ENCODE measurements around the gene RCC1. TPM values are rescaled to one million over a fixed set of nuclear protein-coding genes. Genes with fewer than 3 reads are reported as not detected.
"Not testable (repeated sequence)": the region's sequence is repeated elsewhere in the genome, so short reads cannot be mapped to it uniquely, and the experiment has no call there.

The RCC1 gene
- total RNA-seq, 2 donors from 2014 or later, result 58.6 to 116 TPM

- Mint-ChIP-seq H3K4me1 (peaks cover 26% of the 10 kb centered on the region), H3K27ac (peak overlapping the region; percentile 98), H3K4me3 (peak overlapping the region; percentile 100), H3K36me3 (ENCODE audit: low read depth) (peaks cover 66% of the 10 kb centered on the region), H3K27me3 (no peaks in the 10 kb centered on the region), H3K9me3 (no peaks in the 10 kb centered on the region)
- ATAC-seq (replicated peaks), result no peak
Measured at GRCh38 chr1:28506907-28507246, 1.0 kb downstream of the RCC1 start.

GRCh38 chr1:28507247-28507645 lies 1.4 kb downstream of the RCC1 start:
- Mint-ChIP-seq H3K36me3 (ENCODE audit: low read depth) (peaks cover 70% of the 10 kb centered on the region), H3K4me1 (peaks cover 27% of the 10 kb centered on the region), H3K27ac (peak overlapping the region; percentile 98), H3K9me3 (no peaks in the 10 kb centered on the region), H3K27me3 (no peaks in the 10 kb centered on the region), H3K4me3 (peak overlapping the region; percentile 100)
- no peak for ATAC-seq (replicated peaks)

- no peaks in the 10 kb centered on the region for H3K9me3 Mint-ChIP-seq
- peak overlapping the region; percentile 98 for H3K27ac Mint-ChIP-seq
- no peak for ATAC-seq (replicated peaks)
- H3K36me3 Mint-ChIP-seq (ENCODE audit: low read depth), result peaks cover 76% of the 10 kb centered on the region
- peaks cover 31% of the 10 kb centered on the region for H3K4me1 Mint-ChIP-seq
- H3K27me3 Mint-ChIP-seq, result no peaks in the 10 kb centered on the region
- peak overlapping the region; percentile 100 for H3K4me3 Mint-ChIP-seq
Measured at GRCh38 chr1:28507646-28508434, 2.0 kb downstream of the RCC1 start.

- no peak for ATAC-seq (replicated peaks)
- Mint-ChIP-seq H3K36me3 (ENCODE audit: low read depth) (peaks cover 81% of the 10 kb centered on the region), H3K27ac (peak overlapping the region; percentile 98), H3K9me3 (no peaks in the 10 kb centered on the region), H3K27me3 (no peaks in the 10 kb centered on the region), H3K4me1 (peaks cover 31% of the 10 kb centered on the region), H3K4me3 (peak overlapping the region; percentile 100)
Measured at GRCh38 chr1:28508435-28508754, 2.6 kb downstream of the RCC1 start.

- Mint-ChIP-seq H3K27me3 (no peaks in the 10 kb centered on the region), H3K9me3 (no peaks in the 10 kb centered on the region), H3K4me1 (peaks cover 31% of the 10 kb centered on the region), H3K4me3 (peak overlapping the region; percentile 100), H3K36me3 (ENCODE audit: low read depth) (peaks cover 91% of the 10 kb centered on the region), H3K27ac (peak overlapping the region; percentile 98)
- ATAC-seq (replicated peaks), result no peak
Measured at GRCh38 chr1:28509705-28510272, 3.9 kb downstream of the RCC1 start.

GRCh38 chr1:28510273-28510969 lies 4.6 kb downstream of the RCC1 start:
- no peaks in the 10 kb centered on the region for H3K27me3 Mint-ChIP-seq
- H3K4me1 Mint-ChIP-seq, result peaks cover 29% of the 10 kb centered on the region
- ATAC-seq (replicated peaks), result no peak
- peak overlapping the region; percentile 100 for H3K4me3 Mint-ChIP-seq
- no peaks in the 10 kb centered on the region for H3K9me3 Mint-ChIP-seq
- peak overlapping the region; percentile 98 for H3K27ac Mint-ChIP-seq
- peaks cover 92% of the 10 kb centered on the region for H3K36me3 Mint-ChIP-seq (ENCODE audit: low read depth)

- Mint-ChIP-seq H3K9me3 (no peaks in the 10 kb centered on the region), H3K4me1 (peaks cover 25% of the 10 kb centered on the region), H3K36me3 (ENCODE audit: low read depth) (peaks cover 86% of the 10 kb centered on the region), H3K4me3 (peak overlapping the region; percentile 100), H3K27me3 (no peaks in the 10 kb centered on the region), H3K27ac (peak overlapping the region; percentile 98)
- ATAC-seq (replicated peaks), result no peak
Measured at GRCh38 chr1:28510970-28511440, 5.2 kb downstream of the RCC1 start.

- Mint-ChIP-seq H3K4me1 (peaks cover 26% of the 10 kb centered on the region), H3K27me3 (no peaks in the 10 kb centered on the region), H3K4me3 (peak overlapping the region; percentile 100), H3K36me3 (ENCODE audit: low read depth) (peaks cover 75% of the 10 kb centered on the region), H3K27ac (peak overlapping the region; percentile 98), H3K9me3 (no peaks in the 10 kb centered on the region)
- no peak for ATAC-seq (replicated peaks)
Measured at GRCh38 chr1:28512058-28512611, 6.3 kb downstream of the RCC1 start.

GRCh38 chr1:28514445-28514933 lies 8.6 kb downstream of the RCC1 start:
- not testable (repeated sequence) for ATAC-seq (replicated peaks); H3K4me3 Mint-ChIP-seq; H3K27me3 Mint-ChIP-seq; H3K9me3 Mint-ChIP-seq
- H3K27ac Mint-ChIP-seq, result peak overlapping the region; percentile 61
- peaks cover 32% of the 10 kb centered on the region for H3K4me1 Mint-ChIP-seq
- peaks cover 59% of the 10 kb centered on the region for H3K36me3 Mint-ChIP-seq (ENCODE audit: low read depth)

GRCh38 chr1:28516518-28516956 lies 10.7 kb downstream of the RCC1 start:
- H3K27ac Mint-ChIP-seq, result no peak overlapping the region
- no peaks in the 10 kb centered on the region for H3K27me3 Mint-ChIP-seq
- no peak for ATAC-seq (replicated peaks)
- H3K36me3 Mint-ChIP-seq (ENCODE audit: low read depth), result peaks cover 39% of the 10 kb centered on the region
- no peaks in the 10 kb centered on the region for H3K9me3 Mint-ChIP-seq
- no peak overlapping the region for H3K4me3 Mint-ChIP-seq
- peaks cover 21% of the 10 kb centered on the region for H3K4me1 Mint-ChIP-seq

GRCh38 chr1:28517649-28517999 lies 11.8 kb downstream of the RCC1 start:
- Mint-ChIP-seq H3K36me3 (ENCODE audit: low read depth) (peaks cover 39% of the 10 kb centered on the region), H3K4me1 (peaks cover 22% of the 10 kb centered on the region), H3K4me3 (peak overlapping the region; percentile 79), H3K9me3 (no peaks in the 10 kb centered on the region), H3K27me3 (no peaks in the 10 kb centered on the region), H3K27ac (peak overlapping the region; percentile 1)
- ATAC-seq (replicated peaks), result peak; percentile 2

GRCh38 chr1:28518000-28518744 lies 12.3 kb downstream of the RCC1 start:
- Mint-ChIP-seq H3K27me3 (no peaks in the 10 kb centered on the region), H3K36me3 (ENCODE audit: low read depth) (peaks cover 39% of the 10 kb centered on the region), H3K9me3 (no peaks in the 10 kb centered on the region), H3K27ac (peak overlapping the region; percentile 41), H3K4me3 (peak overlapping the region; percentile 79), H3K4me1 (peaks cover 22% of the 10 kb centered on the region)
- ATAC-seq (replicated peaks), result peak; percentile 74

- H3K4me1 Mint-ChIP-seq, result peaks cover 22% of the 10 kb centered on the region
- H3K36me3 Mint-ChIP-seq (ENCODE audit: low read depth), result peaks cover 39% of the 10 kb centered on the region
- peak; percentile 75 for ATAC-seq (replicated peaks)
- no peaks in the 10 kb centered on the region for H3K27me3 Mint-ChIP-seq
- no peaks in the 10 kb centered on the region for H3K9me3 Mint-ChIP-seq
- H3K4me3 Mint-ChIP-seq, result peak overlapping the region; percentile 79
- peak overlapping the region; percentile 41 for H3K27ac Mint-ChIP-seq
Measured at GRCh38 chr1:28518745-28519341, 13.0 kb downstream of the RCC1 start.

All from activated T-helper 17 cell treated with anti-CD3 and anti-CD28 coated beads, Interleukin-2, amount 50 U/mL, for 72 hours (primary cell).